Measurements from ENCODE around the gene TDRD10.
"Not testable (repeated sequence)": the region's sequence is repeated elsewhere in the genome, so short reads cannot be mapped to it uniquely, and the experiment has no call there.

The TDRD10 gene

GRCh38 chr1:154517661-154518060 is 15.6 kb downstream of the TDRD10 start:
- DNase-seq: no peak

- no peak for DNase-seq
These were observed 17.6 kb downstream of the TDRD10 start for GRCh38 chr1:154519591-154519991.

- no peak for DNase-seq
These were observed 18.3 kb downstream of the TDRD10 start for GRCh38 chr1:154520333-154520732.

GRCh38 chr1:154521695-154522094 is 19.7 kb downstream of the TDRD10 start:
- no peak for DNase-seq

- no peak for DNase-seq
These were observed 22.9 kb downstream of the TDRD10 start for GRCh38 chr1:154524881-154525280.

GRCh38 chr1:154527192-154527591 is 25.2 kb downstream of the TDRD10 start:
- no peak for DNase-seq

- no peak for DNase-seq
These were observed 27.3 kb downstream of the TDRD10 start for GRCh38 chr1:154529308-154529707.

GRCh38 chr1:154531950-154532349 is 29.9 kb downstream of the TDRD10 start:
- not testable (repeated sequence) for DNase-seq

- no peak for DNase-seq
These were observed 32.2 kb downstream of the TDRD10 start for GRCh38 chr1:154533952-154534844.

- no peak for DNase-seq
These were observed 34.6 kb downstream of the TDRD10 start for GRCh38 chr1:154536570-154536969.

GRCh38 chr1:154539486-154540483 is 37.8 kb downstream of the TDRD10 start:
- no peak for DNase-seq

GRCh38 chr1:154541231-154541630 is 39.2 kb downstream of the TDRD10 start:
- DNase-seq: no peak

- DNase-seq: peak; percentile 70
These were observed 44.4 kb downstream of the TDRD10 start for GRCh38 chr1:154546264-154547063.

GRCh38 chr1:154547105-154547732 is 45.2 kb downstream of the TDRD10 start:
- no peak for DNase-seq

GRCh38 chr1:154548028-154548427 is 46.0 kb downstream of the TDRD10 start:
- DNase-seq: no peak

- no peak for DNase-seq
These were observed 47.3 kb downstream of the TDRD10 start for GRCh38 chr1:154549202-154549770.

GRCh38 chr1:154550070-154550469 is 48.1 kb downstream of the TDRD10 start:
- DNase-seq: no peak

- DNase-seq: no peak
These were observed 48.6 kb downstream of the TDRD10 start for GRCh38 chr1:154550657-154551056.

- DNase-seq: no peak
These were observed 49.5 kb downstream of the TDRD10 start for GRCh38 chr1:154551474-154551873.

GRCh38 chr1:154552036-154552435 is 50.0 kb downstream of the TDRD10 start:
- DNase-seq: no peak

All from stimulated activated CD4-positive, alpha-beta T cell treated with anti-CD3 and anti-CD28 coated beads, Interleukin-15, amount 100 ng/mL, for 24 hours (primary cell).